Heart left ventricle (tissue), 16 donors: Measurements from ENCODE around the gene MUL1. TPM values are rescaled to one million over a fixed set of nuclear protein-coding genes. Genes with fewer than 3 reads are reported as not detected.

Experiments
- ATAC-seq, 4 donors: fragments of 200-7000 bp; cut with Tn5 transposase; one replicate each; pipeline ENCODE4 v1.9.1; 2020 to 2022; ENCODE audit warnings: moderate library complexity in 4 of 4, mild to moderate bottlenecking in 3 of 4, moderate number of reproducible peaks in 1 of 4
- DNase-seq, 5 donors: peaks; one replicate each; pipeline ENCODE4 v3.0.0-alpha.2; 2020
- H3K27ac ChIP-seq, 12 donors: fragments of 200-600 bp; sonication (generic) in 4 of 12; one replicate each; pipeline versions ENCODE4 v1.5.0 to v1.8.0; 2016 to 2022; ENCODE audit warnings: mild to moderate bottlenecking in 2 of 12
- H3K27me3 ChIP-seq, 9 donors: fragments of 200-600 bp; sonication (generic) in 2 of 9; one replicate each; pipeline versions ENCODE4 v1.5.1 to v1.8.0; 2016 to 2022; ENCODE audit warnings: mild to moderate bottlenecking in 3 of 9
- H3K36me3 ChIP-seq, 9 donors: fragments of 200-600 bp; sonication (generic) in 2 of 9; one replicate each; pipeline versions ENCODE4 v1.5.0 to v1.8.0; 2018 to 2022; ENCODE audit warnings: mild to moderate bottlenecking in 2 of 9
- H3K4me1 ChIP-seq, 12 donors: fragments of 200-600 bp; sonication (generic) in 4 of 12; one replicate each; pipeline versions ENCODE4 v1.5.0 to v1.8.0; 2016 to 2022; ENCODE audit warnings: mild to moderate bottlenecking in 3 of 12
- H3K4me3 ChIP-seq, 12 donors: fragments of 200-600 bp; sonication (generic) in 4 of 12; one replicate each; pipeline versions ENCODE4 v1.5.0 to v1.8.0; 2017 to 2022; ENCODE audit warnings: mild to moderate bottlenecking in 9 of 12, moderate library complexity in 4 of 12
- H3K9me3 ChIP-seq, 12 donors: fragments of 200-600 bp; sonication (generic) in 4 of 12; one replicate each; pipeline versions ENCODE4 v1.5.0 to v1.8.0; 2016 to 2022; ENCODE audit warnings: mild to moderate bottlenecking in 1 of 12
- CTCF ChIP-seq, 12 donors: fragments of 200-600 bp; sonication (generic) in 4 of 12; IDR thresholded peaks; one replicate each; pipeline versions ENCODE4 v1.5.0 to v1.8.0; 2018 to 2022; ENCODE audit warnings: antibody characterized with exemption in 12 of 12, mild to moderate bottlenecking in 5 of 12
- POLR2A ChIP-seq, 2 donors: fragments of 450-650 bp; IDR thresholded peaks; one replicate each; pipeline ENCODE4 v1.6.1; 2017; ENCODE audit warnings: antibody characterized with exemption in 2 of 2, mild to moderate bottlenecking in 2 of 2, moderate library complexity in 2 of 2
- WGBS, 4 donors: extraction: QIAGEN DNeasy Blood & Tissue Kit in 2 of 4; methylation state at CpG; one replicate each; pipeline versions ENCODE4 v1.1.5 to v1.1.7; 2013 to 2018; 5-methylcytosine and 5-hydroxymethylcytosine counted together
- intact Hi-C, 10 donors: fragments of 100-400 bp; cut with DNase I; formaldehyde crosslinking; loops; one replicate each; pipeline versions ENCODE4 v1.11.1 to v1.14.2; 2022
- polyA plus RNA-seq, 2 donors: library from polyadenylated mRNA; stranded (reverse); fragments of 200-250 nt; gene quantifications; one replicate each; pipeline ENCODE4 v1.2.3, GENCODE V29; 2013
- total RNA-seq, 9 donors: library from RNA; depleted of rRNA in 2 of 9; stranded (reverse); fragments of >200 nt in 2 of 9; fragmentation: NEBNext Ultra II Directional in 3 of 9; extraction: Animal tissue kit (Norgen Biotek cat#: 25700) in 3 of 9; gene quantifications; one replicate each; pipeline versions ENCODE4 v1.1.0 to v1.2.4, GENCODE V29; 2016 to 2023
- donor health status: ischemic (EF 13 %, LVEDD 7.1; RV severe dilation, severe dysfunction).
- donor health status: healthy with polysubstance abuse.
- donor health status: DM: no; HTN: yes; CAD: no.
- donor health status: DM: no; HTN: no; CAD: no.
- donor health status: ischemic (EF 25% LVEDD 6.9; RV normal size, moderate dysfunction).
- donor health status: ischemic (EF 25% LVEDD 5.7; RV mildly dilated, moderate dysfunction).
- donor health status: healthy.
- donor health status: DM: yes; HTN: yes; CAD: no.
- donor health status: ischemic (EF 35%, LVEDD 5.7; RV mildly dilated, moderate dysfunction).
- donor health status: nonischemic (EF 11% LVEDD 7.7; RV severe dilation, severe dysfunction).
- donor health status: DM: yes; HTN: yes; CAD: no.
- donor health status: PGD.
- donor health status: ischemic (EF 29% LVEDD 5.4; RV normal size, mild dysfunction).
- donor health status: nonischemic (EF 23%, LVEDD 6.1; RV moderate dilation, normal function).

MUL1 gene
- total and polyA plus RNA-seq, 11 donors = 12.4 to 57.3 (median 41.2) TPM

GRCh38 chr1:20540281-20540680 lies 32.3 kb upstream of the MUL1 start:
- Histone ChIP-seq H3K27ac (no peak overlapping the region), H3K4me1 (no peaks in the 10 kb centered on the region), H3K9me3 (no peaks in the 10 kb centered on the region), H3K4me3 (no peak overlapping the region), H3K27me3 (peaks cover 0 to 15% (median 0%) of the 10 kb centered on the region in 9 donors), H3K36me3 (no peaks in the 10 kb centered on the region)
- WGBS, 4 donors = 76 to 89% (median 81%) methylated on average over 1 of the region's 1 CpG
- ATAC-seq (no peak), DNase-seq (no peak)
- intact Hi-C loops = no loop called here
- TF ChIP-seq POLR2A (IDR thresholded peaks at IDR 0.05) = no peak
- TF ChIP-seq CTCF (IDR thresholded peaks at IDR 0.05) = no peak

- WGBS, 4 donors = 78 to 89% (median 88%) methylated on average over 3 of the region's 3 CpGs
- Histone ChIP-seq H3K4me1 (peaks cover 0 to 11% (median 5%) of the 10 kb centered on the region in 12 donors), H3K9me3 (no peaks in the 10 kb centered on the region), H3K27me3 (peaks cover 0 to 9% (median 0%) of the 10 kb centered on the region in 9 donors), H3K36me3 (no peaks in the 10 kb centered on the region), H3K4me3 (no peak overlapping the region), H3K27ac (no peak overlapping the region)
- TF ChIP-seq CTCF (IDR thresholded peaks at IDR 0.05) = no peak
- no peak for ATAC-seq
- intact Hi-C loops = no loop called here
- no peak for DNase-seq
Measured at GRCh38 chr1:20538760-20539551, 31.0 kb upstream of the MUL1 start.

GRCh38 chr1:20538227-20538626 lies 30.3 kb upstream of the MUL1 start:
- peaks cover 0 to 4% (median 0%) of the 10 kb centered on the region in 9 donors for H3K27me3 ChIP-seq

GRCh38 chr1:20534659-20535417 lies 26.9 kb upstream of the MUL1 start:
- peaks cover 0 to 10% (median 0%) of the 10 kb centered on the region in 9 donors for H3K27me3 ChIP-seq
- no peaks in the 10 kb centered on the region for H3K36me3 ChIP-seq
- peak overlapping the region in 6 of 12 donors; percentile 2 to 50 (median 26) for H3K27ac ChIP-seq
- H3K9me3 ChIP-seq = no peaks in the 10 kb centered on the region
- peak in 1 of 5 donors; percentile 38 for DNase-seq
- no peak for TF ChIP-seq CTCF (IDR thresholded peaks at IDR 0.05)
- TF ChIP-seq POLR2A (IDR thresholded peaks at IDR 0.05) = no peak
- H3K4me3 ChIP-seq = no peak overlapping the region
- peak in 3 of 4 donors; percentile 39 to 75 (median 60) for ATAC-seq
- H3K4me1 ChIP-seq = peaks cover 0 to 11% (median 5%) of the 10 kb centered on the region in 12 donors
- WGBS, 4 donors = 44 to 50% (median 46%) methylated on average over 12 of the region's 12 CpGs
- intact Hi-C loops = loop anchor here in 1 of 10 donors (5.0 kb wide), 1 partner anchor 32 kb away; no protein-coding TSS in a partner anchor

More at GRCh38 chr1:20538227-20538626, 30.3 kb upstream of the MUL1 start:
- Histone ChIP-seq H3K36me3 (no peaks in the 10 kb centered on the region), H3K9me3 (no peaks in the 10 kb centered on the region), H3K27ac (no peak overlapping the region), H3K4me1 (peaks cover 0 to 11% (median 5%) of the 10 kb centered on the region in 12 donors), H3K4me3 (no peak overlapping the region)
- intact Hi-C loops = no loop called here
- ATAC-seq (no peak), DNase-seq (no peak)
- TF ChIP-seq POLR2A (IDR thresholded peaks at IDR 0.05) = no peak
- 34 to 53% (median 50%) methylated on average over 2 of the region's 2 CpGs for WGBS, 4 donors
